Stimulated activated naive CD8-positive, alpha-beta T cell treated with anti-CD3 and anti-CD28 coated beads, Interleukin-15, Interleukin-2, amounts not matched to agents 100 ng/mL and 50 ng/mL, for 24 hours (primary cell): ENCODE measurements around the gene TMCC3.
"Not testable (repeated sequence)": the region's sequence is repeated elsewhere in the genome, so short reads cannot be mapped to it uniquely, and the experiment has no call there.

Experiments used
- H3K27ac Mint-ChIP-seq: one replicate; pipeline ENCODE4 v1.8.0; 2021; ENCODE audit warnings: mild to moderate bottlenecking, mixed read lengths
- H3K27me3 Mint-ChIP-seq: one replicate; pipeline ENCODE4 v1.8.0; 2021; ENCODE audit warnings: mixed read lengths
- H3K36me3 Mint-ChIP-seq: one replicate; pipeline ENCODE4 v1.8.0; 2021; ENCODE audit warnings: low read depth, mixed read lengths
- H3K4me1 Mint-ChIP-seq: one replicate; pipeline ENCODE4 v1.8.0; 2021; ENCODE audit warnings: low read depth, mixed read lengths
- H3K4me3 Mint-ChIP-seq: one replicate; pipeline ENCODE4 v1.8.0; 2021; ENCODE audit warnings: mild to moderate bottlenecking, mixed read lengths
- H3K9me3 Mint-ChIP-seq: one replicate; pipeline ENCODE4 v1.8.0; 2021; ENCODE audit warnings: mixed read lengths

TMCC3 gene

GRCh38 chr12:94560431-94561221 lies 89.7 kb downstream of the TMCC3 start:
- H3K27me3 Mint-ChIP-seq, result peaks cover 29% of the 10 kb centered on the region
- no peak overlapping the region for H3K27ac Mint-ChIP-seq
- no peak overlapping the region for H3K4me3 Mint-ChIP-seq
- no peaks in the 10 kb centered on the region for H3K36me3 Mint-ChIP-seq
- H3K4me1 Mint-ChIP-seq, result peaks cover 12% of the 10 kb centered on the region
- H3K9me3 Mint-ChIP-seq, result no peaks in the 10 kb centered on the region

- H3K4me3 Mint-ChIP-seq, result no peak overlapping the region
- H3K27ac Mint-ChIP-seq, result no peak overlapping the region
- peaks cover 25% of the 10 kb centered on the region for H3K27me3 Mint-ChIP-seq
- no peaks in the 10 kb centered on the region for H3K9me3 Mint-ChIP-seq
- peaks cover 12% of the 10 kb centered on the region for H3K4me1 Mint-ChIP-seq
- H3K36me3 Mint-ChIP-seq, result no peaks in the 10 kb centered on the region
Observed at GRCh38 chr12:94558612-94559011, 91.7 kb downstream of the TMCC3 start.

GRCh38 chr12:94557746-94558295 lies 92.5 kb downstream of the TMCC3 start:
- H3K9me3 Mint-ChIP-seq, result no peaks in the 10 kb centered on the region
- H3K36me3 Mint-ChIP-seq, result no peaks in the 10 kb centered on the region
- no peak overlapping the region for H3K4me3 Mint-ChIP-seq
- H3K27ac Mint-ChIP-seq, result no peak overlapping the region
- H3K27me3 Mint-ChIP-seq, result peaks cover 25% of the 10 kb centered on the region
- peaks cover 12% of the 10 kb centered on the region for H3K4me1 Mint-ChIP-seq

GRCh38 chr12:94555687-94556086 lies 94.7 kb downstream of the TMCC3 start:
- H3K4me1 Mint-ChIP-seq, result peaks cover 5% of the 10 kb centered on the region
- H3K27me3 Mint-ChIP-seq, result peaks cover 25% of the 10 kb centered on the region
- H3K36me3 Mint-ChIP-seq, result no peaks in the 10 kb centered on the region
- H3K9me3 Mint-ChIP-seq, result no peaks in the 10 kb centered on the region
- no peak overlapping the region for H3K4me3 Mint-ChIP-seq
- H3K27ac Mint-ChIP-seq, result no peak overlapping the region

GRCh38 chr12:94553875-94554274 lies 96.5 kb downstream of the TMCC3 start:
- Mint-ChIP-seq H3K36me3 (no peaks in the 10 kb centered on the region), H3K27me3 (peaks cover 12% of the 10 kb centered on the region), H3K9me3 (no peaks in the 10 kb centered on the region), H3K27ac (no peak overlapping the region), H3K4me1 (no peaks in the 10 kb centered on the region), H3K4me3 (no peak overlapping the region)

GRCh38 chr12:94553130-94553519 lies 97.2 kb downstream of the TMCC3 start:
- Mint-ChIP-seq H3K27me3 (peaks cover 8% of the 10 kb centered on the region), H3K4me1 (no peaks in the 10 kb centered on the region), H3K9me3 (peaks cover 5% of the 10 kb centered on the region), H3K27ac (no peak overlapping the region), H3K36me3 (no peaks in the 10 kb centered on the region), H3K4me3 (no peak overlapping the region)

- peaks cover 5% of the 10 kb centered on the region for H3K27me3 Mint-ChIP-seq
Observed at GRCh38 chr12:94551810-94552209, 98.5 kb downstream of the TMCC3 start.

GRCh38 chr12:94550964-94551363 lies 99.4 kb downstream of the TMCC3 start:
- peaks cover 9% of the 10 kb centered on the region for H3K36me3 Mint-ChIP-seq
- H3K27me3 Mint-ChIP-seq, result peaks cover under 1% of the 10 kb centered on the region
- H3K4me1 Mint-ChIP-seq, result no peaks in the 10 kb centered on the region
- H3K4me3 Mint-ChIP-seq, result no peak overlapping the region
- H3K9me3 Mint-ChIP-seq, result peaks cover 14% of the 10 kb centered on the region
- H3K27ac Mint-ChIP-seq, result no peak overlapping the region

More at GRCh38 chr12:94551810-94552209, 98.5 kb downstream of the TMCC3 start:
- Mint-ChIP-seq H3K9me3 (peaks cover 14% of the 10 kb centered on the region), H3K36me3 (peaks cover 7% of the 10 kb centered on the region), H3K4me1 (no peaks in the 10 kb centered on the region), H3K4me3 (no peak overlapping the region), H3K27ac (no peak overlapping the region)

- not testable (repeated sequence) for H3K4me3 Mint-ChIP-seq, H3K4me1 Mint-ChIP-seq
Observed at GRCh38 chr12:94548833-94549232, 101.5 kb downstream of the TMCC3 start.

GRCh38 chr12:94545935-94546771 lies 104.2 kb downstream of the TMCC3 start:
- Mint-ChIP-seq H3K4me3 (no peak overlapping the region), H3K9me3 (peaks cover 21% of the 10 kb centered on the region), H3K4me1 (no peaks in the 10 kb centered on the region), H3K27ac (no peak overlapping the region), H3K27me3 (no peaks in the 10 kb centered on the region), H3K36me3 (peaks cover 15% of the 10 kb centered on the region)

More at GRCh38 chr12:94548833-94549232, 101.5 kb downstream of the TMCC3 start:
- Mint-ChIP-seq H3K36me3 (peaks cover 15% of the 10 kb centered on the region), H3K9me3 (peaks cover 21% of the 10 kb centered on the region)
- not testable (repeated sequence) for H3K27ac Mint-ChIP-seq, H3K27me3 Mint-ChIP-seq

GRCh38 chr12:94544355-94544754 lies 106.0 kb downstream of the TMCC3 start:
- no peaks in the 10 kb centered on the region for H3K4me1 Mint-ChIP-seq
- peaks cover 21% of the 10 kb centered on the region for H3K9me3 Mint-ChIP-seq
- H3K27ac Mint-ChIP-seq, result no peak overlapping the region
- peaks cover 15% of the 10 kb centered on the region for H3K36me3 Mint-ChIP-seq
- H3K4me3 Mint-ChIP-seq, result no peak overlapping the region
- no peaks in the 10 kb centered on the region for H3K27me3 Mint-ChIP-seq

- Mint-ChIP-seq H3K4me3 (no peak overlapping the region), H3K36me3 (no peaks in the 10 kb centered on the region), H3K27ac (no peak overlapping the region), H3K9me3 (no peaks in the 10 kb centered on the region), H3K27me3 (no peaks in the 10 kb centered on the region), H3K4me1 (no peaks in the 10 kb centered on the region)
Observed at GRCh38 chr12:94538318-94538717, 112.0 kb downstream of the TMCC3 start.

GRCh38 chr12:94536040-94536965 lies 114.1 kb downstream of the TMCC3 start:
- Mint-ChIP-seq H3K4me1 (no peaks in the 10 kb centered on the region), H3K4me3 (no peak overlapping the region), H3K27ac (no peak overlapping the region), H3K36me3 (no peaks in the 10 kb centered on the region), H3K9me3 (no peaks in the 10 kb centered on the region), H3K27me3 (no peaks in the 10 kb centered on the region)

- Mint-ChIP-seq H3K27ac (no peak overlapping the region), H3K4me1 (no peaks in the 10 kb centered on the region), H3K27me3 (no peaks in the 10 kb centered on the region), H3K36me3 (no peaks in the 10 kb centered on the region), H3K4me3 (no peak overlapping the region), H3K9me3 (no peaks in the 10 kb centered on the region)
Observed at GRCh38 chr12:94535510-94535921, 114.8 kb downstream of the TMCC3 start.
